Stimulated activated memory B cell treated with anti-CD40 and anti-IgM and Interleukin-4, amounts not matched to agents 10 μg/mL and 1 μg/mL and 100 μg/mL, for 72 hours (primary cell): ENCODE results near the gene PSAP.
"Not testable (repeated sequence)": the region's sequence is repeated elsewhere in the genome, so short reads cannot be mapped to it uniquely, and the experiment has no call there.

Experiments
- ATAC-seq: fragments of 150-1000 bp; cut with Tn5 transposase; 2 replicates; pipeline ENCODE4 v1.10.0; 2021
- H3K27ac Mint-ChIP-seq: one replicate; pipeline ENCODE4 v1.8.0; 2022; ENCODE audit warnings: mild to moderate bottlenecking, mixed read lengths
- H3K27me3 Mint-ChIP-seq: one replicate; pipeline ENCODE4 v1.8.0; 2022; ENCODE audit warnings: mixed read lengths
- H3K36me3 Mint-ChIP-seq: one replicate; pipeline ENCODE4 v1.8.0; 2022; ENCODE audit warnings: mixed read lengths
- H3K4me1 Mint-ChIP-seq: one replicate; pipeline ENCODE4 v1.8.0; 2022; ENCODE audit warnings: mixed read lengths
- H3K4me3 Mint-ChIP-seq: one replicate; pipeline ENCODE4 v1.8.0; 2022; ENCODE audit warnings: mild to moderate bottlenecking, moderate library complexity, mixed read lengths
- H3K9me3 Mint-ChIP-seq: one replicate; pipeline ENCODE4 v1.8.0; 2022; ENCODE audit warnings: mixed read lengths

PSAP gene

GRCh38 chr10:71850743-71851464, at the start of gene PSAP:
Gene PSAP, minus strand, starts transcription at chr10:71851251. Its CDS starts 30 bp downstream, at chr10:71851221.
- Mint-ChIP-seq H3K4me3 (peak within 1 kb of the TSS; percentile 95), H3K36me3 (peaks cover 5% of the 10 kb centered on the region), H3K27me3 (no peaks in the 10 kb centered on the region), H3K4me1 (peaks cover 62% of the 10 kb centered on the region), H3K27ac (peak within 1 kb of the TSS; percentile 85), H3K9me3 (no peaks in the 10 kb centered on the region)
- ATAC-seq, result peak; percentile 98

DNA sequence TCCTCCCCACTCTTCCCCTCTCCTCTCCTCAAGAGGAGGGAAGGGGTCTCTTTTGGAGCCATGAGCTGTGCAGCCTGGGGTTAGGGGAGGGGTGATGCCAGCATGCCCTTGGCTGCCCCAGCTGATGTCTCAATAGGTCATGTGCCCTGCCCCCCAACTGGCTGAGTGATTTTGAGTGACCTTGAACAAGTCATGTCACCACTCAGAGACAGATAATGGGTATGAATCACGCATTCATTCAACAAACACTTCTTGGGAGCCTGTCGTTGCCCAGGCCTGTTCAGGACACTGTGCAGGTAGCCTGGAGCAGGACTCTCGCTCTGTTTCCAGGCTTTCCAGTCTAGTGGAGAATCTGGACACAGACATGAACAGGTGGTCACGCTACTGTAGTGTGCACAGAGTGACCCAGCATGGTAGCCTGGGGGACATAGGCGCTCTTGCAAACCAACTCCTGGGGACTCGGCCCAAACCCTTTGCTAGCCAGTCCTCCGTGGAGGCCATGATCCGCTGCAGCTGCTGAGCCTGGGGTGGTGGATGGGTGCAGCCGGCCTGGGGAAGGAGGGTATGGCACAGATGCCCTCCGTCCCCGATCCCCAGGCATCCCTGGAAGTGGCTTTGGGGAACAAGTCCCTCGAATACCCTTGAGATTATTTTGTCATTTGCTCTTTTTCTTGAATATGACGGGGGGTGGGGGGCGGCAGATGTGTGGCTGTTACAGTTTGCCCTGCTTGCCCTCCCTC, 49.6 kb upstream of the PSAP start:
- Mint-ChIP-seq H3K4me3 (no peak overlapping the region), H3K27me3 (no peaks in the 10 kb centered on the region), H3K36me3 (no peaks in the 10 kb centered on the region), H3K27ac (no peak overlapping the region), H3K9me3 (no peaks in the 10 kb centered on the region), H3K4me1 (peaks cover 21% of the 10 kb centered on the region)
- ATAC-seq, result no peak

GRCh38 chr10:71899665-71900412, 48.8 kb upstream of the PSAP start:
- no peak overlapping the region for H3K4me3 Mint-ChIP-seq
- peak overlapping the region; percentile 71 for H3K27ac Mint-ChIP-seq

GRCh38 chr10:71898346-71898745, 47.3 kb upstream of the PSAP start:
- H3K4me3 Mint-ChIP-seq, H3K27ac Mint-ChIP-seq, ATAC-seq, H3K9me3 Mint-ChIP-seq, H3K27me3 Mint-ChIP-seq, H3K36me3 Mint-ChIP-seq: not testable (repeated sequence)
- H3K4me1 Mint-ChIP-seq, result peaks cover 21% of the 10 kb centered on the region

More at GRCh38 chr10:71899665-71900412, 48.8 kb upstream of the PSAP start:
- Mint-ChIP-seq H3K27me3 (no peaks in the 10 kb centered on the region), H3K36me3 (no peaks in the 10 kb centered on the region), H3K4me1 (peaks cover 21% of the 10 kb centered on the region), H3K9me3 (no peaks in the 10 kb centered on the region)
- peak; percentile 75 for ATAC-seq

DNA sequence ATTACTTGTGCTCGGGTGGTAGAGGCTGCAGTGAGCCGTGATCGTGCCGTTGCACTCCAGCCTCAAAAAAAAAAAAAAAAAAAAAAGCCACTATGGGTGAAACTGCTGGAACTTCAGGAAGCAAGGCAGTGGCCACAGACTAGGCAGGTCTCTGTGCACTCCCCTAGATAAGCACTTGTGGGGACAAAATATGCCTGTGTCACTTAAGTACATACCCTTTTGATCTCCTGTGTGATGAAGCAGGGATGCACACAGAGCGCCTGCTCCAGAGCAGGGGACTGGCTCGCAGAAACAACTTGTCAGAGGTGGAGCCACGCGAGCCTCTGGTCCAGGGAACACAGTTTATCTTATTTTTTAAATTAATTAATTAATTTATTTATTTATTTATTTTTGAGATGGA, 42.9 kb upstream of the PSAP start:
- no peaks in the 10 kb centered on the region for H3K9me3 Mint-ChIP-seq
- H3K27me3 Mint-ChIP-seq, result no peaks in the 10 kb centered on the region

GRCh38 chr10:71893258-71893815, 42.3 kb upstream of the PSAP start:
- Mint-ChIP-seq H3K27ac (no peak overlapping the region), H3K9me3 (no peaks in the 10 kb centered on the region), H3K36me3 (no peaks in the 10 kb centered on the region), H3K27me3 (no peaks in the 10 kb centered on the region), H3K4me3 (no peak overlapping the region), H3K4me1 (peaks cover 35% of the 10 kb centered on the region)
- ATAC-seq, result no peak

More for the DNA sequence above, 42.9 kb upstream of the PSAP start:
- no peak for ATAC-seq
- Mint-ChIP-seq H3K27ac (no peak overlapping the region), H3K4me3 (no peak overlapping the region), H3K4me1 (peaks cover 29% of the 10 kb centered on the region), H3K36me3 (no peaks in the 10 kb centered on the region)

- peaks cover 38% of the 10 kb centered on the region for H3K4me1 Mint-ChIP-seq
- H3K27ac Mint-ChIP-seq, result peak overlapping the region; percentile 12
- no peaks in the 10 kb centered on the region for H3K36me3 Mint-ChIP-seq
Measured at GRCh38 chr10:71891437-71891836, 40.4 kb upstream of the PSAP start.

DNA sequence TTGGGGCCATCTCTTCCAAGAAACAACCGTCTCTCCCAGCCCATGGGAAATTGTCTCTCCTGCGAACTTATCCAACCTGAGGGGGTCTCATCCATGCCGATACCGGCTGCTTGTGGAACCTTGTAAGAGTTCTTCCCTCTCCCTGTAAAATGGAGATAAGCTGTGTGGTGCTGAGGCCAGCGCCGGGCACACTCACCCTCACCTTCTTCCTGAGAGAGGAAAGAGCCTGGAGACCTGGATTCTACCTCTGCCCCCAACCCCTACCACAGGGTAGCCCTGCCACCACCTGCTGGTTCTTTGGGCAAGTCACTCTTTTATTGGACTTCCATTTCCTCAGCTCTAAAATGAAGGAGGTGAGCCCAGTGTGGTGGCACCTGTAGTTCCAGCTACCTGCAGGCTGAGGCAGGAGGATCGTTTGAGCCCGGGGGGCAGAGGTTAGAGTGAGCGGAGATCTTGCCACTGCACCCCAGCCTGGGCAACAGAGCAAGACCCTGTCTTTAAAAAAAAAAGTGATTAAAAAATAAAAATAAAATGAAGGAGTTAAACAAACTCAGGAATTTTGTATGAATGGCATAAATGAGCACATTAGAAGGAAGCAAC, 38.4 kb upstream of the PSAP start:
- no peak for ATAC-seq
- H3K27me3 Mint-ChIP-seq, result no peaks in the 10 kb centered on the region
- H3K9me3 Mint-ChIP-seq, result no peaks in the 10 kb centered on the region
- H3K36me3 Mint-ChIP-seq, result no peaks in the 10 kb centered on the region
- peak overlapping the region; percentile 87 for H3K27ac Mint-ChIP-seq
- peaks cover 46% of the 10 kb centered on the region for H3K4me1 Mint-ChIP-seq
- peak overlapping the region; percentile 81 for H3K4me3 Mint-ChIP-seq

More at GRCh38 chr10:71891437-71891836, 40.4 kb upstream of the PSAP start:
- Mint-ChIP-seq H3K9me3 (no peaks in the 10 kb centered on the region), H3K4me3 (no peak overlapping the region), H3K27me3 (no peaks in the 10 kb centered on the region)
- no peak for ATAC-seq

DNA sequence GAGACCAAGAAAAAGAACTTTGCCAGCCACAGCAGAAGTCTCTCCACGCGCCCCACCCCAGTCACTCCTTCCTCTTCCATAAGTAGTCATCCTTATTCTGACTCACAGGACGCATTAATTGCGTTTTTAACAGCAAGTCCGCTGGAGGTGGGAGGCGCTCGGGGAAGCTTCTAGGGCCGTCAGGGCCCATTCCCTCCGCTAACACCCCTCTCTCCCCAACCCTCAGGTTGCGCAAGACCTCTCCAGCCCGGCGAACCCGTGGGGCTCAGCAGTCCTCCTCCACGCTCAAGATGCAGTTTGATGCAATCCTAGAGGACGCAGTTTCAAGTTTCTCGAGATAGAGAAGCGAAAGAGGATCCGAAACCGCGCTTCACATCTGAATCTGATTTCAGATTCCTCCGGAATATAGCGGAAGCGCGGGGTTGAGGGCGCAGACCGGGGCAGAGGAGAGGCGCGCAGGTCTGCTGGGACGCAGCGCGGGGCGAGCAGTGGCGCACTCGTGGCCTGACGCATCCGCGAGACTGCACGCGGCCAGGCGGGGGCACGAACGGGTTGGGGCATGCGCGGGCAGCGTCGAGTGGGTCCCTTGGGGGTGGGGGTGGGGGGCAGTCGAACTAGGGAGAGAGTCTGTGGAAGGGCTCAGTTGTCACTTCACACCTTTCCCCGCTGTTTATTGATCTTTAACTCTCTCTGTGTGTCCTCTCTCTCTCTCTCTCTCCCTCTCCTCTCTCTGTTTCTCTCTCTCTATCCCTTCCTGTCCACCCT, 37.8 kb upstream of the PSAP start:
- Mint-ChIP-seq H3K4me1 (peaks cover 46% of the 10 kb centered on the region), H3K27me3 (no peaks in the 10 kb centered on the region), H3K4me3 (peak overlapping the region; percentile 81), H3K36me3 (no peaks in the 10 kb centered on the region), H3K27ac (peak overlapping the region; percentile 87), H3K9me3 (no peaks in the 10 kb centered on the region)
- peak; percentile 97 for ATAC-seq

DNA sequence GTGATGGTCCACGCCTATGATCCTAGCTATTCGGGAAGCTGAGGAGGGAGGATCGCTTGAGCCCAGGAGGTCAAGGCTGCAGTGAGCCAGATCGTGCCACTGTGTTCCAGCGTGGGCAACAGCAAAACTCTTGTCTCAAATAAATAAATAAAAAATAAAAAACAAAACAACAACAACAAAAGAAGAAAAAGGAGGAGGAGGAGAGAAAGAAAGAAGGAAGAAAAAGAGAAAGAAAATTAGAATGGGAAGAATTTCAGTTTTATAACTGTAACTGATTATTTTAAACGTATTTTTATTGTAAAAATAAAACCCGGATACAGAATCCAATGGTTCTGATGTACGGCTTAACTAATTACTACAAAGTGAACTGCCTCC, 37.2 kb upstream of the PSAP start:
- no peak for ATAC-seq
- Mint-ChIP-seq H3K27me3 (no peaks in the 10 kb centered on the region), H3K4me1 (peaks cover 52% of the 10 kb centered on the region), H3K9me3 (no peaks in the 10 kb centered on the region), H3K4me3 (peak overlapping the region; percentile 81), H3K36me3 (no peaks in the 10 kb centered on the region), H3K27ac (peak overlapping the region; percentile 87)

- no peaks in the 10 kb centered on the region for H3K9me3 Mint-ChIP-seq
- no peaks in the 10 kb centered on the region for H3K27me3 Mint-ChIP-seq
- ATAC-seq, result no peak
- H3K36me3 Mint-ChIP-seq, result no peaks in the 10 kb centered on the region
- H3K4me1 Mint-ChIP-seq, result peaks cover 57% of the 10 kb centered on the region
- H3K4me3 Mint-ChIP-seq, result no peak overlapping the region
- peak overlapping the region; percentile 87 for H3K27ac Mint-ChIP-seq
Measured at GRCh38 chr10:71887743-71888142, 36.7 kb upstream of the PSAP start.

DNA sequence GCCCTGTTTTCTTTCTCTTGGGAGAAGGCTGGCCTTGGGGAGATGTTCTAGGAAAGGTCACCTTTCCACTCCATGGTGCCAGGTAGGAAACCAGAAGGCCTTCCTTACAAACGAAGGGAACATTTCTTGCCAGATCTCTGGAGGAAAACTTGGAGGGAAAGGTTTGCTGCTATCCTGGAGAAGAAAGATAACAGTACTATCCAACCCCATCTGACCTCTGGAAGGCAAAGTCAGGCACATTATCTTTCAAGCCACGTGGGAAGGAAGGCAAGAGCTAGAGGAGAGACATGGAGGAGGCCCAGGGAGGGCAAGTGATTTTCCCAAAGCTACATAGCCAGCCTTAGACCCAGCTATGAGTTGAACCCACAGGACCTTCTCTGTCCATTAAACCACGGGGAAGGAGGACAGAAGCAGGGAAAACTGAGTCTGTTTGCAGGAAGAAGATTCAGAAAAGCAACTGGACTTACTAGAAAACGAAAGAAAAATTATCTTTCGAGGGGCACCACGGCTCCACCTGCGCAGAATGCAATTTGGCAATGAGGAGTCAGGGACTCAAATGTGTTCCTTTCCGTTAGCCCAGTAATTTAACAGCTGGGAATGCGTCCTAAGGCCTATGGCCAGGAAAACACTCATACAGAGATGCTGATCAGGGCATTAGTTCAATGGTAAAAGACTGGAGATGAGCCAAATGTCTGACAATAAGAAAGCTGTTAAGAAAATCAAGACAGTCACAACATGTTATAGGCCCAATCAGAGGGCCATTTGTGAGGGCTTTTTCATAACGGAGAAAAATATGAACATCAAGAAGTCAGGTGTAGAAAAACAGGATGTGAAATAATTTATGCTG, 32.0 kb upstream of the PSAP start:
- Mint-ChIP-seq H3K27me3 (no peaks in the 10 kb centered on the region), H3K9me3 (no peaks in the 10 kb centered on the region), H3K4me3 (no peak overlapping the region), H3K36me3 (no peaks in the 10 kb centered on the region), H3K4me1 (peaks cover 53% of the 10 kb centered on the region), H3K27ac (peak overlapping the region; percentile 35)
- ATAC-seq, result no peak

DNA sequence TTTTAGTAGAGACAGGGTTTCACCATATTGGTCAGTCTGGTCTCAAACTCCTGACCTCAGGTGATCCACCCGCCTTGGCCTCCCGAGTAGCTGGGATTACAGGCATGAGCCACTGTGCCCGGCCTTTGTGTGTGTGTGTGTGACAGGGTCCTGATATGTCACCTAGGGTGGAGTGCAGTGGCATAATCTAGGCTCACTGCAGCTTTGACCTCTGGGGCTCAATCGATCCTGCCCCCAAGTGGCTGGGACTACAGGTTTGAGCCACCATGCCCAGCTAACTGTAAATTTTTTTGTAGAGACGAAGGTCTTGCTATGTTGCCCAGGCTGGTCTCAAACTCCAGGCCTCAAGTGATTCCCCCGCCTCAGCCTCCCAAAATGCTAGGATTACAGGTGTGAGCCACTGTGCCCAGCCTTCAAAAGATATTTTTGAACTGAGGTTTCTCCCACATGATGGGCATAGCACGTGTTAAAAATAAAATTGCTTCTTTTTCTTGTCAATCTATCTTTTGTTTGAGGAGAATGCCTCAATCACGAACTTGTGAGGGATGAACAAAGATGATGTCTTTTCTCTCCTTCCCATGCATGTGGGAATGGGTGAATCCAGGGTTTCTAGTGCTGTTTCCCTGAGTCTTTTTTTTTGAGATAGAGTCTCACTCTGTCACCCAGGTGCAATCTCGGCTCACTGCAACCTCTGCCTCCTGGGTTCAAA, 30.8 kb upstream of the PSAP start:
- H3K4me3 Mint-ChIP-seq, result no peak overlapping the region
- H3K36me3 Mint-ChIP-seq, result no peaks in the 10 kb centered on the region
- H3K9me3 Mint-ChIP-seq, result no peaks in the 10 kb centered on the region
- H3K27ac Mint-ChIP-seq, result peak overlapping the region; percentile 15
- H3K27me3 Mint-ChIP-seq, result no peaks in the 10 kb centered on the region
- ATAC-seq, result no peak
- H3K4me1 Mint-ChIP-seq, result peaks cover 53% of the 10 kb centered on the region
